HepG2 (cell line): Measurements from ENCODE around the gene CCDC167. TPM values are rescaled to one million over a fixed set of nuclear protein-coding genes. Genes with fewer than 3 reads are reported as not detected.

Experiments
- E2F1 ChIP-seq: sonication (generic); formaldehyde crosslinking; IDR thresholded peaks from 2 replicates; pipeline ENCODE4 v1.5.0; 2020; ENCODE audit warnings: missing genetic modification reagents
- HNF1B ChIP-seq: sonication (generic); formaldehyde crosslinking; IDR thresholded peaks from 2 replicates; pipeline ENCODE4 v1.5.1; 2020; ENCODE audit warnings: mild to moderate bottlenecking, moderate library complexity, missing genetic modification reagents
- KLF11 ChIP-seq: IDR thresholded peaks from 2 replicates; pipeline ENCODE4 v1.6.1; 2016; ENCODE audit warnings: missing compliant biosample characterization
- SRSF1 ChIP-seq: fragments of 200-400 bp; formaldehyde crosslinking; optimal IDR thresholded peaks from 2 replicates; pipeline ENCODE3; 2017; ENCODE audit warnings: mild to moderate bottlenecking, low read depth, low read length, moderate library complexity
- ZBTB38 ChIP-seq: sonication (generic); formaldehyde crosslinking; IDR thresholded peaks from 2 replicates; pipeline ENCODE4 v1.5.1; 2020; ENCODE audit warnings: mild to moderate bottlenecking, missing genetic modification reagents
- ZBTB49 ChIP-seq: sonication (generic); formaldehyde crosslinking; IDR thresholded peaks from 2 replicates; pipeline ENCODE4 v1.4.0; 2020; ENCODE audit warnings: missing genetic modification reagents, borderline replicate concordance
- ZNF407 ChIP-seq: sonication (generic); formaldehyde crosslinking; IDR thresholded peaks from one replicate; pipeline ENCODE4 v1.5.1; 2020; ENCODE audit warnings: mild to moderate bottlenecking, missing genetic modification reagents; ENCODE audit errors: not compliant biosample characterization
- ZSCAN30 ChIP-seq: sonication (generic); formaldehyde crosslinking; IDR thresholded peaks from 2 replicates; pipeline ENCODE4 v1.5.0; 2020; ENCODE audit warnings: mild to moderate bottlenecking, missing genetic modification reagents
- polyA plus RNA-seq, 8 experiments: library from polyadenylated mRNA; depleted of rRNA in 3 of 8; stranded (reverse) in 7 of 8; unstranded in 1 of 8; fragments of >200 nt; fragmentation: Illumina TruSeq in 4 of 8; extraction: Trizol in 4 of 8; gene quantifications; 2 replicates each; pipeline versions ENCODE4 v1.2.1 to v1.2.3, GENCODE V29; 2011 to 2016; ENCODE audit warnings: low read depth in 4 of 8, missing spikeins in 1 of 8, mixed read lengths in 1 of 8; ENCODE audit not compliant: insufficient read depth in 1 of 8
- total RNA-seq, 5 experiments: library from RNA; depleted of rRNA; stranded (reverse); fragments of >200 nt; fragmentation: Illumina TruSeq; extraction: Trizol; gene quantifications; 2 replicates each; pipeline ENCODE4 v1.2.3, GENCODE V29; 2016; ENCODE audit warnings: low read depth in 1 of 5

Gene CCDC167
- total and polyA plus RNA-seq, 2 of the 13 experiments (the other 11 are each of a cell fraction or from before 2014, with no cell fraction given), result 48.4 to 66.8 TPM

- TF ChIP-seq ZNF407 (CRISPR knock-in tag) (no peak), SRSF1 (no peak), E2F1 (CRISPR knock-in tag) (no peak), HNF1B (CRISPR knock-in tag) (no peak), ZSCAN30 (no peak), ZBTB38 (CRISPR knock-in tag) (no peak), ZBTB49 (no peak), KLF11 (CRISPR knock-in tag) (no peak)
Measured at GRCh38 chr6:37435816-37436215, 63.9 kb downstream of the CCDC167 start (continued).
